ENCODE data around the gene COL18A1. TPM values are rescaled to one million over a fixed set of nuclear protein-coding genes. Genes with fewer than 3 reads are reported as not detected.

The COL18A1 gene
- total RNA-seq, 2 donors from 2014 or later = 56.2 to 229 TPM

DNA sequence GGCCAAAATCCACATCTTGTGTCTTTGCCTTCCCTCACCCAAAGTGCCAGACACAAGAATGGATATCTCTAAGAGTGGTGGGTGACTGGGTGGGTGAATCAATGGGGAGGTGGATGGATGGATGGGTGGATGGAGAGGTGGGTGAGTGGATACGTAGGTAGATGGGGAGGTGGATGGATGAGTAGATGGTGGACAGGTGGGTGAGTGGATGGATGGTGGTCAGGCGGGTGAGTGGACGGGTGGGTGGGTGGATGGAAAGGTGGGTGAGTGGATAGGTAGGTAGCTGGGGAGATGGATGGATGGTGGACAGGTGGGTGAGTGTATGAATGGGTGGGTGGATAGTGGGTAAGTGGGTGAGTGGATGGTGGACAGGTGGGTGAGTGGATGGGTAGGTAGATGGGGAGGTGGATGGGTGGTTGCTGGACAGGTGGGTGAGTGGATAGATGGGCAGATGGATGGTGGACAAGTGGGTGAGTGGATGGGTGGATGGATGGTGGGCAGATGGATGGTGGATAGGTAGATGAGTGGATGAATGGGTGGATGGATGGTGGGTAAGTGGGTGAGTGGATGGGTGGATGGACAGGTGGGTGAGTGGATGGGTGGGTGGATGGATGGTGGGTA, 103.0 kb downstream of the COL18A1 start:
- no peak overlapping the region for H3K27ac ChIP-seq
- H3K4me1 ChIP-seq (replicated peaks) = peaks cover 12% of the 10 kb centered on the region
- H3K9me3 ChIP-seq = no peaks in the 10 kb centered on the region
- H3K27me3 ChIP-seq (replicated peaks; ENCODE audit: insufficient read depth) = no peaks in the 10 kb centered on the region
- TF ChIP-seq, protein P1, sequence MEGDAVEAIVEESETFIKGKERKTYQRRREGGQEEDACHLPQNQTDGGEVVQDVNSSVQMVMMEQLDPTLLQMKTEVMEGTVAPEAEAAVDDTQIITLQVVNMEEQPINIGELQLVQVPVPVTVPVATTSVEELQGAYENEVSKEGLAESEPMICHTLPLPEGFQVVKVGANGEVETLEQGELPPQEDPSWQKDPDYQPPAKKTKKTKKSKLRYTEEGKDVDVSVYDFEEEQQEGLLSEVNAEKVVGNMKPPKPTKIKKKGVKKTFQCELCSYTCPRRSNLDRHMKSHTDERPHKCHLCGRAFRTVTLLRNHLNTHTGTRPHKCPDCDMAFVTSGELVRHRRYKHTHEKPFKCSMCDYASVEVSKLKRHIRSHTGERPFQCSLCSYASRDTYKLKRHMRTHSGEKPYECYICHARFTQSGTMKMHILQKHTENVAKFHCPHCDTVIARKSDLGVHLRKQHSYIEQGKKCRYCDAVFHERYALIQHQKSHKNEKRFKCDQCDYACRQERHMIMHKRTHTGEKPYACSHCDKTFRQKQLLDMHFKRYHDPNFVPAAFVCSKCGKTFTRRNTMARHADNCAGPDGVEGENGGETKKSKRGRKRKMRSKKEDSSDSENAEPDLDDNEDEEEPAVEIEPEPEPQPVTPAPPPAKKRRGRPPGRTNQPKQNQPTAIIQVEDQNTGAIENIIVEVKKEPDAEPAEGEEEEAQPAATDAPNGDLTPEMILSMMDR (IDR thresholded peaks at IDR 0.05) = no peak
- no peak for TF ChIP-seq POLR2AphosphoS5 (IDR thresholded peaks at IDR 0.05)
- TF ChIP-seq POLR2A (IDR thresholded peaks at IDR 0.05) = no peak
- no peak overlapping the region for H3K4me3 ChIP-seq
- no peaks in the 10 kb centered on the region for H3K36me3 ChIP-seq
- DNase-seq (ENCODE audit: low spot score) = no peak
- intact Hi-C loops (cut with DNase I) = no loop called here
- 98% methylated on average over 3 of the region's 3 CpGs for WGBS

DNA sequence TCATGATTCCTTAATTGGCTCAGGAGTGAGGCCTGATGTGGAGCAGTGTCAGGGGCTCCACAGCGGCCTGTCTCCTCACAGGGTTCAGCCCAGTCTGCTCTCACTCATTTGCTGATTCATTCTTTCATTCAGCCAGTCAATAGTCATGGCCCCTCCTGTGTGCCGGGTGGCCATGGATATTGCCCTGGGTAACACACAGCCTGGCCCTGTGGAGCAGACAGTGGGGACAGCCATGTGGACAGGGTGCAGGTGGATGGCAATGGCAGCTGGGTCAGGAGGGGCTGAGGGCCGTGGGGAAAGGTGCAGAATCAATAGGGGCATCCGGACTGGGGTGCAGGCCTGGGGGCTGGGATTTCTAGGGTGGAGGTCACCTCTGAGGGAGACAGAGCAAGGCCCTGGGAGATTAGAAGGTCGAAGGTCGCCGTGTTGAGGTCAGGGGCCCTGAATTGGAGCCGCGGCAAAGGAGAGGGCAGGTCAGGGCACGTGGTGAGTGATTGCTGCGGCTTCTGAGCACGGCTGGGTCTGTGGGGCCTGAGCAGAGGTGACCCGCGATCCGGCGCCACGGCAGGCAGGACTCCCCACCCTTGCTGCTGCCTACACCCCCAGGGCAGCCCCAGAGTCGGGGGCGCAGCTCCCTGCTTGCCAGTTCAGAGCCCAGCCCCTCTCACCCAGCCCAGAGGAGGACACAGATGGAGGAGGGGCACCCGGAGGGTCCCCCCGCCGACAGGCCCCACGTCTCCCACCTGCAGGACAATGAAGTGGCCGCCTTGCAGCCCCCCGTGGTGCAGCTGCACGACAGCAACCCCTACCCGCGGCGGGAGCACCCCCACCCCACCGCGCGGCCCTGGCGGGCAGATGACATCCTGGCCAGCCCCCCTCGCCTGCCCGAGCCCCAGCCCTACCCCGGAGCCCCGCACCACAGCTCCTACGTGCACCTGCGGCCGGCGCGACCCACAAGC, 103.9 kb downstream of the COL18A1 start:
- Histone ChIP-seq H3K36me3 (no peaks in the 10 kb centered on the region), H3K9me3 (no peaks in the 10 kb centered on the region), H3K4me1 (replicated peaks) (peaks cover 18% of the 10 kb centered on the region), H3K27me3 (replicated peaks; ENCODE audit: insufficient read depth) (no peaks in the 10 kb centered on the region), H3K4me3 (no peak overlapping the region), H3K27ac (no peak overlapping the region)
- WGBS = 73% methylated on average over 27 of the region's 42 CpGs
- DNase-seq (ENCODE audit: low spot score) = no peak
- intact Hi-C loops (cut with DNase I) = no loop called here
- TF ChIP-seq, protein P1 (IDR thresholded peaks at IDR 0.05) = no peak
- TF ChIP-seq POLR2AphosphoS5 (IDR thresholded peaks at IDR 0.05) (no peak), POLR2A (IDR thresholded peaks at IDR 0.05) (no peak)

DNA sequence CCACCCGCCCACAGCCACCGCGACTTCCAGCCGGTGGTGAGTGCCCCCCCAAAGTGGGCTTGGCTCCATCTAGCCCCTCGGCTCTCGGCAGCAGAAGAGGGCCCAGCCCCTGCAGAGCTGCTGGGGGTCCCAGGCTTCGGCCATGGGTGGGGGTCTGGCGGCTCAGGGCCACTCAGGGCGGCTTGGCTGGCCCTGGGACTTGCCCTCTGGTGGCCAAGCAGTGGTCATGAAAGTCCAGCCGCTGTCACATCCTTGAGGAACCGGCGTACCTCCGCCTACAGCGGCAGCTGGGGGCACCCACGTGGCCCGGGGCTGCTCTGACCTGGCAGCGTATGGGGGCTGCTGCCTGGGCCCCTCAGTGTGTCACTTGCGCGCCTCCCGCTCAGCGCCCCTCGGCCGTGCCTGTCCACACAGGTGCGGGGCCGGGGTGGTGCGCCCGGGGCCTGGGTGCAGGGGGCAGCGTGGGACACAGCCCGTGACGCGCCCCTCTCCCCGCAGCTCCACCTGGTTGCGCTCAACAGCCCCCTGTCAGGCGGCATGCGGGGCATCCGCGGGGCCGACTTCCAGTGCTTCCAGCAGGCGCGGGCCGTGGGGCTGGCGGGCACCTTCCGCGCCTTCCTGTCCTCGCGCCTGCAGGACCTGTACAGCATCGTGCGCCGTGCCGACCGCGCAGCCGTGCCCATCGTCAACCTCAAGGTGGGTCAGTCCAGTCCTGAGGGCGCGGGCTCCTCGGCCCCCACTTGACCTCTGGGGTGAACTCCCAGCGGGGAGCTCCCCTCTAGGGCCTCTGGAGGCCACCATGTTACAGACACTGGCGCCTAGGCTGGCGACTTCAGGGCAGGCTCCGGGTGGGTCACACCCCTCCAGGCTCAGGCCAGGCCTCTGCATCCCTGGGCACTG, 104.9 kb downstream of the COL18A1 start:
- WGBS = 94% methylated on average over 55 of the region's 61 CpGs
- Histone ChIP-seq H3K27me3 (replicated peaks; ENCODE audit: insufficient read depth) (no peaks in the 10 kb centered on the region), H3K4me3 (no peak overlapping the region), H3K36me3 (no peaks in the 10 kb centered on the region), H3K9me3 (no peaks in the 10 kb centered on the region), H3K4me1 (replicated peaks) (peaks cover 27% of the 10 kb centered on the region), H3K27ac (peak overlapping the region; percentile 26 to 92)
- intact Hi-C loops (cut with DNase I) = no loop called here
- TF ChIP-seq POLR2AphosphoS5 (IDR thresholded peaks at IDR 0.05) (no peak), POLR2A (IDR thresholded peaks at IDR 0.05) (no peak)
- TF ChIP-seq, protein P1 (IDR thresholded peaks at IDR 0.05) = no peak
- no peak for DNase-seq (ENCODE audit: low spot score)

DNA sequence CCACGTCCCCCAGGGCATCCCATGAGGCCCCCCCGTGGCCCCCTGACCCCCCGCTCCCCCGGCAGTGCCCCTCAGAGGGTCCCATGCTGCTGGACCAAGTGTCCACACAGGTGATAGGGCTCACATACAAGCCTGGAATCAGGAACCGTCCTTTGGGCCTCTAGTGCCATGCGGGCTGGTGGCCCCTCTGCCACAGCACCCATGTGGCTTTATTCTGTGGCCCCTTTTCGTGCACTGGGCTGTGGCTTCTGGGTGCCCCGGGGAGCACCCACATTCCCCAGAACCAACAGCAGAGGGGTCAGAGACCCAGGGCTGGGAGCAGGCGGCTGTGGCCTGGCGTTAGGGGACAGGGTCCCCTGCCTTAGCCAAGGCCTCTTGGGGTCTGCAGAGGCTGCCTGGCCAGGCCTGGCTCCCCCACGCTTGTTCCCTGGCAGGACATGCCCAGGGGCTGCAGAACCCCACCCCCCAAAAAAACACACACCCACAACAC, 105.5 kb downstream of the COL18A1 start:
- Histone ChIP-seq H3K9me3 (no peaks in the 10 kb centered on the region), H3K36me3 (no peaks in the 10 kb centered on the region), H3K4me1 (replicated peaks) (peaks cover 33% of the 10 kb centered on the region), H3K27me3 (replicated peaks; ENCODE audit: insufficient read depth) (no peaks in the 10 kb centered on the region), H3K27ac (peak overlapping the region; percentile 26 to 92), H3K4me3 (no peak overlapping the region)
- no peak for DNase-seq (ENCODE audit: low spot score)
- 94% methylated on average over 11 of the region's 11 CpGs for WGBS
- TF ChIP-seq, protein P1 (IDR thresholded peaks at IDR 0.05) = no peak
- TF ChIP-seq POLR2A (IDR thresholded peaks at IDR 0.05) (no peak), POLR2AphosphoS5 (IDR thresholded peaks at IDR 0.05) (no peak)
- intact Hi-C loops (cut with DNase I) = no loop called here
